CD14-positive monocyte (primary cell): Measurements from ENCODE around the gene SSTR5. TPM values are rescaled to one million over a fixed set of nuclear protein-coding genes. Genes with fewer than 3 reads are reported as not detected.

Experiments used
- DNase-seq, 3 donors: peaks; one replicate each; pipeline ENCODE4 v3.0.0-alpha.2; 2011 to 2022
- H2AFZ ChIP-seq: 2 replicates; pipeline ENCODE4 v1.6.0; 2012; ENCODE audit warnings: mild to moderate bottlenecking, low read depth, low read length, inconsistent platforms; ENCODE audit not compliant: insufficient read depth, poor library complexity, severe bottlenecking
- H3K27ac ChIP-seq, 2 donors: 1 replicate in 1 of 2; 2 replicates in 1 of 2; pipeline ENCODE4 v1.5.1; 2012 to 2013; ENCODE audit warnings: low read length in 2 of 2, control low read depth in 1 of 2, inconsistent platforms in 1 of 2, low read depth in 1 of 2, mild to moderate bottlenecking in 1 of 2
- H3K27me3 ChIP-seq, 2 donors: one replicate each; pipeline versions ENCODE4 v1.6.0 to v1.6.1; 2011 to 2013; ENCODE audit warnings: low read length in 2 of 2; ENCODE audit not compliant: control insufficient read depth in 2 of 2, insufficient read depth in 2 of 2
- H3K36me3 ChIP-seq, 2 donors: replicated peaks in 1 of 2; 1 replicate in 1 of 2; 2 replicates in 1 of 2; pipeline versions ENCODE4 v1.5.1 to v1.6.1; 2012 to 2013; ENCODE audit warnings: low read length in 2 of 2, control low read depth in 1 of 2, inconsistent platforms in 1 of 2, mild to moderate bottlenecking in 1 of 2; ENCODE audit not compliant: insufficient read depth in 2 of 2, control insufficient read depth in 1 of 2
- H3K4me1 ChIP-seq, 2 donors: 1 replicate in 1 of 2; 2 replicates in 1 of 2; pipeline versions ENCODE4 v1.5.1 to v1.6.1; 2012 to 2013; ENCODE audit warnings: low read length in 2 of 2, control low read depth in 1 of 2, inconsistent platforms in 1 of 2, mild to moderate bottlenecking in 1 of 2, moderate library complexity in 1 of 2; ENCODE audit not compliant: insufficient read depth in 2 of 2, control insufficient read depth in 1 of 2
- H3K4me2 ChIP-seq: replicated peaks from 2 replicates; pipeline ENCODE3; 2012; ENCODE audit warnings: low read length, moderate library complexity, mild to moderate bottlenecking; ENCODE audit not compliant: poor library complexity, severe bottlenecking; ENCODE audit errors: extremely low read depth
- H3K4me3 ChIP-seq, 3 experiments: fragments of 200-600 bp in 1 of 3; sonication (generic) in 1 of 3; replicated peaks in 1 of 3; 1 replicate in 2 of 3; 2 replicates in 1 of 3; pipeline ENCODE4 v1.5.1; 2011 to 2013; ENCODE audit warnings: low read length in 3 of 3, mild to moderate bottlenecking in 3 of 3, control low read depth in 2 of 3, low read depth in 2 of 3, inconsistent platforms in 1 of 3, moderate library complexity in 1 of 3
- H3K79me2 ChIP-seq: 2 replicates; pipeline ENCODE4 v1.6.0; 2012; ENCODE audit warnings: mild to moderate bottlenecking, control low read depth, inconsistent platforms, low read length, moderate library complexity; ENCODE audit not compliant: insufficient read depth
- H3K9ac ChIP-seq: 2 replicates; pipeline ENCODE4 v1.6.0; 2017; ENCODE audit warnings: low read length, mild to moderate bottlenecking; ENCODE audit not compliant: insufficient read depth, poor library complexity, severe bottlenecking
- H3K9me3 ChIP-seq, 2 donors: replicated peaks in 1 of 2; 1 replicate in 1 of 2; 2 replicates in 1 of 2; pipeline versions ENCODE4 v1.5.1 to v1.6.1; 2012 to 2013; ENCODE audit warnings: low read length in 2 of 2, control low read depth in 1 of 2; ENCODE audit not compliant: control insufficient read depth in 1 of 2, insufficient read depth in 1 of 2
- H4K20me1 ChIP-seq: 2 replicates; pipeline ENCODE4 v1.6.0; 2012; ENCODE audit warnings: mild to moderate bottlenecking, low read length, control low read depth, moderate library complexity; ENCODE audit not compliant: insufficient read depth
- H3K27ac Mint-ChIP-seq, 7 donors: one replicate each; pipeline ENCODE4 v1.8.0; 2020; ENCODE audit warnings: mild to moderate bottlenecking in 7 of 7, mixed read lengths in 7 of 7, moderate library complexity in 6 of 7, inconsistent platforms in 2 of 7
- H3K27me3 Mint-ChIP-seq, 3 donors: one replicate each; pipeline ENCODE4 v1.8.0; 2021 to 2022; ENCODE audit warnings: low read depth in 3 of 3, mild to moderate bottlenecking in 3 of 3, mixed read lengths in 3 of 3, moderate library complexity in 3 of 3, inconsistent platforms in 1 of 3
- H3K36me3 Mint-ChIP-seq, 2 donors: one replicate each; pipeline ENCODE4 v1.8.0; 2020; ENCODE audit warnings: mixed read lengths in 2 of 2, inconsistent platforms in 1 of 2, mild to moderate bottlenecking in 1 of 2
- H3K4me1 Mint-ChIP-seq: one replicate; pipeline ENCODE4 v1.8.0; 2020; ENCODE audit warnings: mild to moderate bottlenecking, mixed read lengths
- H3K4me3 Mint-ChIP-seq, 2 donors: one replicate each; pipeline ENCODE4 v1.8.0; 2020; ENCODE audit warnings: mild to moderate bottlenecking in 2 of 2, mixed read lengths in 2 of 2, moderate library complexity in 1 of 2
- H3K9me3 Mint-ChIP-seq, 7 donors: one replicate each; pipeline ENCODE4 v1.8.0; 2020 to 2022; ENCODE audit warnings: mixed read lengths in 7 of 7, mild to moderate bottlenecking in 6 of 7, moderate library complexity in 6 of 7, inconsistent platforms in 2 of 7
- CTCF ChIP-seq: fragments of 200-600 bp; IDR thresholded peaks from one replicate; pipeline ENCODE4 v1.8.0; 2022; ENCODE audit warnings: antibody characterized with exemption, mild to moderate bottlenecking
- WGBS: methylation state at CpG from one replicate; pipeline ENCODE4 v1.1.5; 2013; ENCODE audit warnings: missing lambda C conversion rate; ENCODE audit not compliant: insufficient coverage; 5-methylcytosine and 5-hydroxymethylcytosine counted together
- intact Hi-C, 2 donors: fragments of 100-400 bp; cut with micrococcal nuclease; formaldehyde crosslinking; loops; one replicate each; pipeline versions ENCODE4 v1.15.0 to v1.15.1; 2023
- polyA plus RNA-seq, 3 donors: library from polyadenylated mRNA; depleted of rRNA in 1 of 3; unstranded in 2 of 3; stranded (reverse) in 1 of 3; fragments of 300-500 nt in 2 of 3; fragments of >200 nt in 1 of 3; fragmentation: Illumina TruSeq in 2 of 3; gene quantifications; 1 replicate in 2 of 3; 2 replicates in 1 of 3; pipeline ENCODE4 v1.2.3, GENCODE V29; 2012 to 2021

The SSTR5 gene
- polyA plus RNA-seq, 3 donors, result not detected

DNA sequence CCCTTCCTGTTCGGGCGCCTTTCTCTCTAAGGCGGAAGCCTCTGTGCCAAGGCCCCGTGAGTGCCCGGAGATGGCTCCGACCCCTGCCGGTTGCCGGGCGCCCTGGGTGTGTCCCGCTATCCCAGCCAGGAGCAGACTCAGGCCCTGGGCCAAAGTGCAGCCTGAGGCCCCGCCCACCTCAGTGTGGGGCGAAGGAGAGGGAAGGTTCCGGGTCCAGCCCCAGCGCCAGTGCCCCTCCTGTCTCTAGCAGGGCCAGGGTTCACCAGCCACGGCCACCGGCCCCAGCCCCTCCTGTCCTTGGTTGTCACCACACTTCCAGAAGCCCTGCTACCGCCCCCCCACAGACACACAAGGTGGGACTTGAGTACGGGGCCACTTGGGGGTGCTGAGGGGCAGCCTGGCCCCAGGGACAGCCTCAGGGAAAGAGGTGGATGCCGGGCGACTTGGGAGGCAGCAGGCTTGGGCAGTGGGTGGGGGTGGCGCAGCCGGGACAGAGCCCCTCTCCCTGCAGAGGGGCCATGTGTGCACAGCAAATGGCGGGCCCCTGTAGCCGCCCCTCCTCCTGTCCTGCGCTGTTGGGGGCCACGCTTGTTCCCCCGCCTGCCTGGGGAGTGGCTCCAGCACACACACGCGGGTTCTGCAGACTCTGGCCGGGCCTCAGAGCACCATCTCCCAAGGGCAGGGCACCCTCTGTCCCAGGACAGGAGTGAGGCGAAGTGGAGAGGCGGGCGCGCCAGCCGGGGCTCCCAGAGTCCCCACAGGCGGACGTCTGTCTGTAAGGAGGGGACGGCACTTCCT lies 17.5 kb downstream of the SSTR5 start:
- H3K36me3 ChIP-seq, result no peaks in the 10 kb centered on the region
- H3K9ac ChIP-seq, result no peak overlapping the region
- no peak overlapping the region for H3K4me2 ChIP-seq
- no peak for DNase-seq
- H3K79me2 ChIP-seq, result no peaks in the 10 kb centered on the region
- Mint-ChIP-seq H3K27ac (no peak overlapping the region), H3K9me3 (peaks cover 17 to 55% (median 28%) of the 10 kb centered on the region in 7 donors), H3K4me3 (no peak overlapping the region), H3K27me3 (peaks cover 3 to 32% (median 13%) of the 10 kb centered on the region in 3 donors), H3K4me1 (no peaks in the 10 kb centered on the region), H3K36me3 (no peaks in the 10 kb centered on the region)
- no peak overlapping the region for H3K4me3 ChIP-seq
- no peak overlapping the region for H3K27ac ChIP-seq
- 41% methylated on average over 33 of the region's 38 CpGs for WGBS
- H3K27me3 ChIP-seq, result peaks cover 0 to 9% of the 10 kb centered on the region in 2 donors
- no peak overlapping the region for H2AFZ ChIP-seq
- H3K9me3 ChIP-seq, result peaks cover 17 to 33% of the 10 kb centered on the region in 2 donors
- no peaks in the 10 kb centered on the region for H3K4me1 ChIP-seq
- intact Hi-C loops, result no loop called here
- H4K20me1 ChIP-seq, result no peaks in the 10 kb centered on the region
- TF ChIP-seq CTCF, result no peak

DNA sequence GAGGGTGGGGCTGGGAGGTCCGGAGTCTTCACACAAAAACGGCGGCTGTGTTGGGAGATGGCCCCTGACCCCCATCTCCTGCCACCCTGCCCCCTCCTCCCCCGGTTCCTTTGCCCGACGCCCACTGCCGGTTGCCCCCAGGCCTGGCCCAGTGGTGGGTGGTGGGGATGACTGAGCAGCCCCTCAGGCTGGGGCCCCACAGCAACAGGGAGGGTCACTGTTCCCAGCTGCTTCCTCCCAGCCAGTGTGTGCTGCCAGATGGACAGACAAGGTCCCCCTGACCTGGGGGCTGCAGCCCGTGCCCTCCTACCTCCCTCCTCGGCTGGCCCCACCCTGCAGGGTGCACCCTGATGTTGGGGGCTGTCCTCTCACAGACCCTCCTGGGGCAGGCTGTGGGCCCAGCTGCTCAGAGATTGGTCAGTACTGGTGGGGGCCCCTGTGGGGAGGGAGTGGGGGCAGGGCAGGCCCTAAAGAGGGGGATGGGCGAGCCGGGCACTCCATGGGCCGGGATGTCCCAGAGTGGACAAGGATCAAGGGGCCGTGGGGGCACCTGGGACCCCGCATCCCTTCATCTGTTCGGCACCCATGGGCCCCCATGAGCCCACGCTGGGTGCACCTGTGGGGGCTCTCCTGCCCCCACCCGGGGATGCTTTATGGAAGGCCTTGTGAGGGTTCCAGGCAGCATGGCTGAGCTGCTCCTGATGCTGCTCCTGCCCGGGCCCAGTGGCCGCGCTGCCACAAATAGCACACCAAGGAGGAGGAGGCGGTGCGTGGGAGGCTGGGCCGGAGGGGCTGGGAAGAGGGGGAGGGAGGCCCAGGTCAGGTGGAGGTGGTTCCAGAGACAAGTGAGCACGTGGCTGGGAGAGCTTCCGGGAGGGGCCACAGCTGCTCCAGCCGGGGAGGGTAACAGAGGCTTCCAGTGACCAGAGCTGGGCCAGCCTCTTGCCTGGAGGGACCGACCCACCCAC lies 18.4 kb downstream of the SSTR5 start:
- no peak overlapping the region for H3K4me2 ChIP-seq
- Mint-ChIP-seq H3K9me3 (peaks cover 10 to 47% (median 19%) of the 10 kb centered on the region in 7 donors), H3K27me3 (peaks cover 3 to 30% (median 10%) of the 10 kb centered on the region in 3 donors), H3K36me3 (no peaks in the 10 kb centered on the region), H3K4me1 (no peaks in the 10 kb centered on the region), H3K4me3 (no peak overlapping the region), H3K27ac (no peak overlapping the region)
- no peak for TF ChIP-seq CTCF
- 67% methylated on average over 16 of the region's 27 CpGs for WGBS
- no peak for DNase-seq
- no peak overlapping the region for H3K27ac ChIP-seq
- H3K9ac ChIP-seq, result no peak overlapping the region
- intact Hi-C loops, result no loop called here
- no peak overlapping the region for H3K4me3 ChIP-seq
- no peak overlapping the region for H2AFZ ChIP-seq
- no peaks in the 10 kb centered on the region for H3K4me1 ChIP-seq
- peaks cover 0 to 9% of the 10 kb centered on the region in 2 donors for H3K27me3 ChIP-seq
- no peaks in the 10 kb centered on the region for H3K36me3 ChIP-seq
- peaks cover 8 to 24% of the 10 kb centered on the region in 2 donors for H3K9me3 ChIP-seq
- H3K79me2 ChIP-seq, result no peaks in the 10 kb centered on the region
- H4K20me1 ChIP-seq, result no peaks in the 10 kb centered on the region
